Liver (tissue), 9 donors: Measurements from ENCODE around the gene KRT1. TPM values are rescaled to one million over a fixed set of nuclear protein-coding genes. Genes with fewer than 3 reads are reported as not detected.

ENCODE experiments used
- DNase-seq: peaks from one replicate; pipeline ENCODE4 v3.0.0-alpha.2; 2017; ENCODE audit warnings: low spot score
- H3K27ac ChIP-seq, 2 donors: one replicate each; pipeline ENCODE4 v1.7.0; 2013; ENCODE audit warnings: inconsistent platforms in 2 of 2, low read length in 2 of 2, control low read depth in 1 of 2, low read depth in 1 of 2, mild to moderate bottlenecking in 1 of 2
- H3K27me3 ChIP-seq, 4 donors: one replicate each; pipeline versions ENCODE4 v1.6.1 to v1.7.0; 2013; ENCODE audit warnings: low read length in 3 of 4, inconsistent platforms in 1 of 4, mild to moderate bottlenecking in 1 of 4, moderate library complexity in 1 of 4; ENCODE audit not compliant: control insufficient read depth in 4 of 4, insufficient read depth in 4 of 4
- H3K36me3 ChIP-seq, 4 donors: one replicate each; pipeline versions ENCODE4 v1.6.1 to v1.7.0; 2013; ENCODE audit warnings: low read length in 3 of 4, mild to moderate bottlenecking in 3 of 4, low read depth in 1 of 4, moderate library complexity in 1 of 4; ENCODE audit not compliant: control insufficient read depth in 4 of 4, insufficient read depth in 3 of 4
- H3K4me1 ChIP-seq, 4 donors: one replicate each; pipeline versions ENCODE4 v1.6.1 to v1.7.0; 2013; ENCODE audit warnings: low read length in 3 of 4, mild to moderate bottlenecking in 3 of 4, moderate library complexity in 1 of 4; ENCODE audit not compliant: control insufficient read depth in 4 of 4, insufficient read depth in 4 of 4
- H3K4me3 ChIP-seq, 3 donors: one replicate each; pipeline versions ENCODE4 v1.6.1 to v1.7.0; 2013; ENCODE audit warnings: low read length in 3 of 3, control low read depth in 1 of 3, low read depth in 1 of 3, mild to moderate bottlenecking in 1 of 3
- H3K9ac ChIP-seq, 2 donors: one replicate each; pipeline ENCODE4 v1.7.0; 2013; ENCODE audit warnings: low read length in 2 of 2, mild to moderate bottlenecking in 2 of 2, moderate library complexity in 2 of 2, control low read depth in 1 of 2, low read depth in 1 of 2
- H3K9me3 ChIP-seq, 4 donors: one replicate each; pipeline versions ENCODE4 v1.6.1 to v1.7.0; 2013; ENCODE audit warnings: low read length in 3 of 4; ENCODE audit not compliant: control insufficient read depth in 4 of 4
- FOXA1 ChIP-seq: IDR thresholded peaks from 2 replicates; pipeline ENCODE4 v1.6.1; 2016; ENCODE audit warnings: antibody characterized with exemption
- GABPA ChIP-seq, 2 donors: IDR thresholded peaks in 1 of 2; conservative IDR thresholded peaks in 1 of 2; 2 replicates each; pipeline ENCODE4 v1.6.1; 2016; ENCODE audit warnings: antibody characterized with exemption in 2 of 2, mild to moderate bottlenecking in 1 of 2, moderate library complexity in 1 of 2
- HNF4A ChIP-seq, 2 donors: conservative IDR thresholded peaks; 2 replicates each; pipeline ENCODE4 v1.6.1; 2016; ENCODE audit warnings: antibody characterized with exemption in 2 of 2, mild to moderate bottlenecking in 2 of 2
- JUND ChIP-seq, 2 donors: IDR thresholded peaks; 2 replicates each; pipeline ENCODE4 v1.6.1; 2016; ENCODE audit warnings: antibody characterized with exemption in 2 of 2
- NR2F2 ChIP-seq: IDR thresholded peaks from 2 replicates; pipeline ENCODE4 v1.6.1; 2016; ENCODE audit warnings: antibody characterized with exemption
- RXRA ChIP-seq, 2 donors: IDR thresholded peaks; 2 replicates each; pipeline ENCODE4 v1.6.1; 2017 to 2018; ENCODE audit warnings: antibody characterized with exemption in 2 of 2, mild to moderate bottlenecking in 1 of 2
- TAF1 ChIP-seq: conservative IDR thresholded peaks from 2 replicates; pipeline ENCODE4 v1.6.1; 2016; ENCODE audit warnings: antibody characterized with exemption, mild to moderate bottlenecking
- YY1 ChIP-seq: IDR thresholded peaks from 2 replicates; pipeline ENCODE4 v1.6.1; 2016; ENCODE audit warnings: antibody characterized with exemption, mild to moderate bottlenecking
- WGBS: extraction: QIAGEN DNeasy Blood & Tissue Kit; methylation state at CpG from one replicate; pipeline ENCODE4 v1.1.7; 2013; 5-methylcytosine and 5-hydroxymethylcytosine counted together
- polyA plus RNA-seq, 2 donors: library from polyadenylated mRNA; stranded (reverse) in 1 of 2; unstranded in 1 of 2; fragments of 200-250 nt in 1 of 2; fragments of >200 nt in 1 of 2; fragmentation: Nextera tagmentation in 1 of 2; extraction: Ambion mirVana in 1 of 2; gene quantifications; one replicate each; pipeline versions ENCODE4 v1.2.1 to v1.2.3, GENCODE V29; 2013 to 2015
- total RNA-seq, 2 donors: library from RNA; depleted of rRNA; stranded (reverse); fragments of >200 nt; gene quantifications; one replicate each; pipeline ENCODE4 v1.2.3, GENCODE V29; 2014
- TF ChIP-seq, protein P1 (sequence below): IDR thresholded peaks from 2 replicates; pipeline ENCODE4 v1.6.1; 2016; ENCODE audit warnings: antibody characterized with exemption, mild to moderate bottlenecking
- TF ChIP-seq, protein P2 (sequence below): fragments of 150-350 bp; IDR thresholded peaks from 2 replicates; pipeline ENCODE4 v1.5.1; 2017; ENCODE audit warnings: improper control_type of control experiment, low read depth, low read length; ENCODE audit not compliant: missing input control
- TF ChIP-seq, protein P3 (sequence below): IDR thresholded peaks from 2 replicates; pipeline ENCODE4 v1.6.1; 2016; ENCODE audit warnings: antibody characterized with exemption
- TF ChIP-seq, protein P4 (sequence below): IDR thresholded peaks from 2 replicates; pipeline ENCODE4 v1.6.1; 2016; ENCODE audit warnings: antibody characterized with exemption
- donor health status: healthy.
- donor health status: healthy.
- donor health status: healthy.
- donor health status: healthy.
- donor health status: healthy.

The KRT1 gene
- total and polyA plus RNA-seq, 4 donors, result 0.14 to 2.7 TPM; not detected in 2

DNA sequence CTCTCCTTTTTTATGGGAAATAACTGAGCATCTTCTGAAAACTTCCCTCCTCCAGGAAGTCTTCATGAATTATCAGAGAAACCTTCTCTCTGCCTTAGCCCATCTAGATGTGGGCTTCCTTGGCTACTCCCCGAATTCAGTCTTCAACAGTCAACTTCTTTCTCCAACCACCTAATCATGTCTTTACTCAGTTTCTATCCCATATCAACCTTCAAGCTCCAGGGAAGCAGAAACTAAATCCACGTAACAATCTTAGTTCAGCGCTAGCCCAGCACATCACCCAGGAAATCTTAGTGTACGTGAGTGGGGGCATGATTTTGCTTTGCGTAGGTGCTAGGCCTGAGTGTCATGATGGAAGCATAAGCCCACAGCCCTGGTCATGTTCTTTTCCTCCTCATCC, 35.9 kb upstream of the KRT1 start (continued):
- TF ChIP-seq, protein P1, sequence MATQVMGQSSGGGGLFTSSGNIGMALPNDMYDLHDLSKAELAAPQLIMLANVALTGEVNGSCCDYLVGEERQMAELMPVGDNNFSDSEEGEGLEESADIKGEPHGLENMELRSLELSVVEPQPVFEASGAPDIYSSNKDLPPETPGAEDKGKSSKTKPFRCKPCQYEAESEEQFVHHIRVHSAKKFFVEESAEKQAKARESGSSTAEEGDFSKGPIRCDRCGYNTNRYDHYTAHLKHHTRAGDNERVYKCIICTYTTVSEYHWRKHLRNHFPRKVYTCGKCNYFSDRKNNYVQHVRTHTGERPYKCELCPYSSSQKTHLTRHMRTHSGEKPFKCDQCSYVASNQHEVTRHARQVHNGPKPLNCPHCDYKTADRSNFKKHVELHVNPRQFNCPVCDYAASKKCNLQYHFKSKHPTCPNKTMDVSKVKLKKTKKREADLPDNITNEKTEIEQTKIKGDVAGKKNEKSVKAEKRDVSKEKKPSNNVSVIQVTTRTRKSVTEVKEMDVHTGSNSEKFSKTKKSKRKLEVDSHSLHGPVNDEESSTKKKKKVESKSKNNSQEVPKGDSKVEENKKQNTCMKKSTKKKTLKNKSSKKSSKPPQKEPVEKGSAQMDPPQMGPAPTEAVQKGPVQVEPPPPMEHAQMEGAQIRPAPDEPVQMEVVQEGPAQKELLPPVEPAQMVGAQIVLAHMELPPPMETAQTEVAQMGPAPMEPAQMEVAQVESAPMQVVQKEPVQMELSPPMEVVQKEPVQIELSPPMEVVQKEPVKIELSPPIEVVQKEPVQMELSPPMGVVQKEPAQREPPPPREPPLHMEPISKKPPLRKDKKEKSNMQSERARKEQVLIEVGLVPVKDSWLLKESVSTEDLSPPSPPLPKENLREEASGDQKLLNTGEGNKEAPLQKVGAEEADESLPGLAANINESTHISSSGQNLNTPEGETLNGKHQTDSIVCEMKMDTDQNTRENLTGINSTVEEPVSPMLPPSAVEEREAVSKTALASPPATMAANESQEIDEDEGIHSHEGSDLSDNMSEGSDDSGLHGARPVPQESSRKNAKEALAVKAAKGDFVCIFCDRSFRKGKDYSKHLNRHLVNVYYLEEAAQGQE, result no peak
- no peak for TF ChIP-seq GABPA (IDR thresholded peaks at IDR 0.05 in 1 of 2, conservative IDR thresholded peaks at IDR 0.05 in 1 of 2)

DNA sequence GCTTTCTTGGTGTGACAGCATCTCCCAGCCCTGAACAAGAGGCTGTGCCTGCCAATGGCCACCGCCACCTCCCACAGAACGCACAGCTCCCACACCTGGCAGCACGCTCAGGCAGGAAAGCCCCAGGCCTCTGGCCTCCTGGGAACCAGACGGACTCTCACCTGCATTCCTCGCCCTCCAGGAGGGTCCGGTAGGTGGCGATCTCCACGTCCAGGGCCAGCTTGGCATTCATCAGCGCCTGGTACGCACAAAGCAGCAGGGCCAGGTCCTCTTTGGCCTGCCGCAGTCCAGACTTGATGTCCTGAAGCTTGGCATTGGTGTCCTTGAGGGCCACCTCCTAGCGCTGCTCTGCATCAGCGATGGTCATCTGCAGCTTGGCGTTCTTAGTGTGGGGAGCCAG, 35.2 kb upstream of the KRT1 start:
- Histone ChIP-seq H3K27me3 (peaks cover 0 to 17% (median 7%) of the 10 kb centered on the region in 4 donors), H3K9me3 (no peaks in the 10 kb centered on the region), H3K4me3 (no peak overlapping the region), H3K9ac (no peak overlapping the region), H3K36me3 (no peaks in the 10 kb centered on the region), H3K27ac (no peak overlapping the region), H3K4me1 (no peaks in the 10 kb centered on the region)
- WGBS, result 64% methylated on average over 14 of the region's 14 CpGs
- no peak for DNase-seq
- TF ChIP-seq GABPA (IDR thresholded peaks at IDR 0.05 in 1 of 2, conservative IDR thresholded peaks at IDR 0.05 in 1 of 2), result no peak
- no peak for TF ChIP-seq JUND (IDR thresholded peaks at IDR 0.05)
- TF ChIP-seq, protein P2, sequence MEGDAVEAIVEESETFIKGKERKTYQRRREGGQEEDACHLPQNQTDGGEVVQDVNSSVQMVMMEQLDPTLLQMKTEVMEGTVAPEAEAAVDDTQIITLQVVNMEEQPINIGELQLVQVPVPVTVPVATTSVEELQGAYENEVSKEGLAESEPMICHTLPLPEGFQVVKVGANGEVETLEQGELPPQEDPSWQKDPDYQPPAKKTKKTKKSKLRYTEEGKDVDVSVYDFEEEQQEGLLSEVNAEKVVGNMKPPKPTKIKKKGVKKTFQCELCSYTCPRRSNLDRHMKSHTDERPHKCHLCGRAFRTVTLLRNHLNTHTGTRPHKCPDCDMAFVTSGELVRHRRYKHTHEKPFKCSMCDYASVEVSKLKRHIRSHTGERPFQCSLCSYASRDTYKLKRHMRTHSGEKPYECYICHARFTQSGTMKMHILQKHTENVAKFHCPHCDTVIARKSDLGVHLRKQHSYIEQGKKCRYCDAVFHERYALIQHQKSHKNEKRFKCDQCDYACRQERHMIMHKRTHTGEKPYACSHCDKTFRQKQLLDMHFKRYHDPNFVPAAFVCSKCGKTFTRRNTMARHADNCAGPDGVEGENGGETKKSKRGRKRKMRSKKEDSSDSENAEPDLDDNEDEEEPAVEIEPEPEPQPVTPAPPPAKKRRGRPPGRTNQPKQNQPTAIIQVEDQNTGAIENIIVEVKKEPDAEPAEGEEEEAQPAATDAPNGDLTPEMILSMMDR, result no peak
- TF ChIP-seq, protein P1, result no peak
- TF ChIP-seq YY1, result no peak
- no peak for TF ChIP-seq TAF1
- TF ChIP-seq, protein P3, sequence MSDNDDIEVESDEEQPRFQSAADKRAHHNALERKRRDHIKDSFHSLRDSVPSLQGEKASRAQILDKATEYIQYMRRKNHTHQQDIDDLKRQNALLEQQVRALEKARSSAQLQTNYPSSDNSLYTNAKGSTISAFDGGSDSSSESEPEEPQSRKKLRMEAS, result no peak
- TF ChIP-seq, protein P4, sequence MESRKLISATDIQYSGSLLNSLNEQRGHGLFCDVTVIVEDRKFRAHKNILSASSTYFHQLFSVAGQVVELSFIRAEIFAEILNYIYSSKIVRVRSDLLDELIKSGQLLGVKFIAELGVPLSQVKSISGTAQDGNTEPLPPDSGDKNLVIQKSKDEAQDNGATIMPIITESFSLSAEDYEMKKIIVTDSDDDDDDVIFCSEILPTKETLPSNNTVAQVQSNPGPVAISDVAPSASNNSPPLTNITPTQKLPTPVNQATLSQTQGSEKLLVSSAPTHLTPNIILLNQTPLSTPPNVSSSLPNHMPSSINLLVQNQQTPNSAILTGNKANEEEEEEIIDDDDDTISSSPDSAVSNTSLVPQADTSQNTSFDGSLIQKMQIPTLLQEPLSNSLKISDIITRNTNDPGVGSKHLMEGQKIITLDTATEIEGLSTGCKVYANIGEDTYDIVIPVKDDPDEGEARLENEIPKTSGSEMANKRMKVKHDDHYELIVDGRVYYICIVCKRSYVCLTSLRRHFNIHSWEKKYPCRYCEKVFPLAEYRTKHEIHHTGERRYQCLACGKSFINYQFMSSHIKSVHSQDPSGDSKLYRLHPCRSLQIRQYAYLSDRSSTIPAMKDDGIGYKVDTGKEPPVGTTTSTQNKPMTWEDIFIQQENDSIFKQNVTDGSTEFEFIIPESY, result no peak
- no peak for TF ChIP-seq HNF4A (conservative IDR thresholded peaks at IDR 0.05)
- no peak for TF ChIP-seq FOXA1
- no peak for TF ChIP-seq RXRA (IDR thresholded peaks at IDR 0.05)
- TF ChIP-seq NR2F2, result no peak
